Stimulated activated naive CD4-positive, alpha-beta T cell (primary cell): ENCODE measurements around the gene JAK2.
"Not testable (repeated sequence)": the region's sequence is repeated elsewhere in the genome, so short reads cannot be mapped to it uniquely, and the experiment has no call there.

Source experiments
- DNase-seq, 6 experiments: peaks; one replicate each; lab custom pipeline; 2025; lab: John Stamatoyannopoulos, UW

Gene JAK2

GRCh38 chr9:4984621-4985385, at the start of gene JAK2:
JAK2 (plus strand) TSS chr9:4985272; CDS start chr9:5021988, 36,716 bp downstream.
- peak; percentile 60 to 76 (median 72) for DNase-seq

GRCh38 chr9:4936277-4936676, 48.8 kb upstream of the JAK2 start:
- no peak for DNase-seq

- DNase-seq: no peak
Observed at GRCh38 chr9:4936823-4937222, 48.2 kb upstream of the JAK2 start.

GRCh38 chr9:4937446-4937845, 47.6 kb upstream of the JAK2 start:
- no peak for DNase-seq

GRCh38 chr9:4938496-4938895, 46.6 kb upstream of the JAK2 start:
- DNase-seq: no peak

GRCh38 chr9:4939118-4939561, 45.9 kb upstream of the JAK2 start:
- DNase-seq: no peak

GRCh38 chr9:4942042-4942691, 42.9 kb upstream of the JAK2 start:
- not testable (repeated sequence) for DNase-seq

- no peak for DNase-seq
Observed at GRCh38 chr9:4943346-4943745, 41.7 kb upstream of the JAK2 start.

GRCh38 chr9:4944431-4945211, 40.5 kb upstream of the JAK2 start:
- not testable (repeated sequence) for DNase-seq

- no peak for DNase-seq
Observed at GRCh38 chr9:4946937-4947336, 38.1 kb upstream of the JAK2 start.

GRCh38 chr9:4955836-4956235, 29.2 kb upstream of the JAK2 start:
- no peak for DNase-seq

GRCh38 chr9:4959031-4959430, 26.0 kb upstream of the JAK2 start:
- DNase-seq: no peak

GRCh38 chr9:4962085-4962484, 23.0 kb upstream of the JAK2 start:
- DNase-seq: no peak

GRCh38 chr9:4964540-4964939, 20.5 kb upstream of the JAK2 start:
- DNase-seq: no peak

- no peak for DNase-seq
Observed at GRCh38 chr9:4965174-4965821, 19.8 kb upstream of the JAK2 start.

GRCh38 chr9:4967523-4967922, 17.5 kb upstream of the JAK2 start:
- DNase-seq: no peak

- no peak for DNase-seq
Observed at GRCh38 chr9:4969130-4969529, 15.9 kb upstream of the JAK2 start.

- DNase-seq: no peak
Observed at GRCh38 chr9:4970970-4971641, 14.0 kb upstream of the JAK2 start.

GRCh38 chr9:4973246-4973645, 11.8 kb upstream of the JAK2 start:
- no peak for DNase-seq

- no peak for DNase-seq
Observed at GRCh38 chr9:4973902-4974301, 11.2 kb upstream of the JAK2 start.

- DNase-seq: no peak
Observed at GRCh38 chr9:4979239-4979638, 5.8 kb upstream of the JAK2 start.
